ENCODE results near the gene NETO1.

DNA sequence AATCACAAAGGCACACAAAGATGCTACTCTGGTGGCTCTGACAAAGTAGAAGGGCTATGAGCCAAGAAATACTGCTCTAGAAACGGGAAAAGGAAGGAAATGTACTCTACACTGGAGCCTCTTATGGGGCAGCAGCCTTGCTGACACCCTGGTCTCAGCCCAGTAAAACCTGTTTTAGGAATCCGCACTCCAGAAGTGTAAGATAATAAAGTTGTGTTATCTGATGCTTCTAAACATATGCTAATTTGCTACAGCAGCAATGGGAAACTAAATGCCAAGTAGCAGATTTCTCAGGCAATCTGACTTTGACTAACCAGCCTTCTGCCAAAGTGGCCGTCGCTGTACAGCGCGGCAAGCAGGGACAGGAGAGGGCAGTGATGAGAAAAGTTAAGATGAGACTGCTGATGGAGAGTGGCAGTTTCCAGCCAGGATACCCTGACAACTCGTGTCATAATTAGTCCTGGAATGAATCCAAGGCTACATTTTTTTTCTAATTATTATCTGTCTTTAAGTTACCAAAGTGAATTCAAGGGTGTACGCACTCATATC is 99.0 kb downstream of the NETO1 start:
- TF ChIP-seq, protein P1, sequence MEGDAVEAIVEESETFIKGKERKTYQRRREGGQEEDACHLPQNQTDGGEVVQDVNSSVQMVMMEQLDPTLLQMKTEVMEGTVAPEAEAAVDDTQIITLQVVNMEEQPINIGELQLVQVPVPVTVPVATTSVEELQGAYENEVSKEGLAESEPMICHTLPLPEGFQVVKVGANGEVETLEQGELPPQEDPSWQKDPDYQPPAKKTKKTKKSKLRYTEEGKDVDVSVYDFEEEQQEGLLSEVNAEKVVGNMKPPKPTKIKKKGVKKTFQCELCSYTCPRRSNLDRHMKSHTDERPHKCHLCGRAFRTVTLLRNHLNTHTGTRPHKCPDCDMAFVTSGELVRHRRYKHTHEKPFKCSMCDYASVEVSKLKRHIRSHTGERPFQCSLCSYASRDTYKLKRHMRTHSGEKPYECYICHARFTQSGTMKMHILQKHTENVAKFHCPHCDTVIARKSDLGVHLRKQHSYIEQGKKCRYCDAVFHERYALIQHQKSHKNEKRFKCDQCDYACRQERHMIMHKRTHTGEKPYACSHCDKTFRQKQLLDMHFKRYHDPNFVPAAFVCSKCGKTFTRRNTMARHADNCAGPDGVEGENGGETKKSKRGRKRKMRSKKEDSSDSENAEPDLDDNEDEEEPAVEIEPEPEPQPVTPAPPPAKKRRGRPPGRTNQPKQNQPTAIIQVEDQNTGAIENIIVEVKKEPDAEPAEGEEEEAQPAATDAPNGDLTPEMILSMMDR (IDR thresholded peaks at IDR 0.05): no peak
- no peak for TF ChIP-seq POLR2A (IDR thresholded peaks at IDR 0.05)

All from uterus (tissue), 2 donors.